Ovary (tissue), 3 donors: ENCODE results near the gene USP32.

ENCODE experiments used
- CTCF ChIP-seq, 3 donors: fragments of 450-650 bp in 2 of 3; fragments of 200-600 bp in 1 of 3; IDR thresholded peaks; one replicate each; pipeline versions ENCODE4 v1.5.1 to v1.8.0; 2016 to 2022; ENCODE audit warnings: antibody characterized with exemption in 3 of 3, mild to moderate bottlenecking in 1 of 3
- EP300 ChIP-seq: sonication (generic); formaldehyde crosslinking; IDR thresholded peaks from one replicate; pipeline ENCODE4 v1.6.1; 2017; ENCODE audit warnings: antibody characterized with exemption
- POLR2A ChIP-seq: fragments of 450-650 bp; IDR thresholded peaks from one replicate; pipeline ENCODE4 v1.6.1; 2017; ENCODE audit warnings: antibody characterized with exemption, mild to moderate bottlenecking, moderate library complexity
- donor health status: DM: no; HTN: no; CAD: no.

- no peak for TF ChIP-seq CTCF (IDR thresholded peaks at IDR 0.05)
- TF ChIP-seq EP300: no peak
- no peak for TF ChIP-seq POLR2A
Observed at GRCh38 chr17:60252459-60252858, 139.5 kb downstream of the USP32 start.
